Skin of body (tissue), 2 donors: ENCODE data around the gene NXPE3. TPM values are rescaled to one million over a fixed set of nuclear protein-coding genes. Genes with fewer than 3 reads are reported as not detected.
"Not testable (repeated sequence)": the region's sequence is repeated elsewhere in the genome, so short reads cannot be mapped to it uniquely, and the experiment has no call there.

Experiments
- DNase-seq: peaks from one replicate; lab custom pipeline; 2025; lab: John Stamatoyannopoulos, UW
- total RNA-seq: library from RNA; depleted of rRNA; stranded (reverse); fragments of >200 nt; gene quantifications from one replicate; pipeline ENCODE4 v1.2.3, GENCODE V29; 2014

Gene NXPE3
- total RNA-seq, 1 donor from 2014 or later: 4.8 TPM

DNA sequence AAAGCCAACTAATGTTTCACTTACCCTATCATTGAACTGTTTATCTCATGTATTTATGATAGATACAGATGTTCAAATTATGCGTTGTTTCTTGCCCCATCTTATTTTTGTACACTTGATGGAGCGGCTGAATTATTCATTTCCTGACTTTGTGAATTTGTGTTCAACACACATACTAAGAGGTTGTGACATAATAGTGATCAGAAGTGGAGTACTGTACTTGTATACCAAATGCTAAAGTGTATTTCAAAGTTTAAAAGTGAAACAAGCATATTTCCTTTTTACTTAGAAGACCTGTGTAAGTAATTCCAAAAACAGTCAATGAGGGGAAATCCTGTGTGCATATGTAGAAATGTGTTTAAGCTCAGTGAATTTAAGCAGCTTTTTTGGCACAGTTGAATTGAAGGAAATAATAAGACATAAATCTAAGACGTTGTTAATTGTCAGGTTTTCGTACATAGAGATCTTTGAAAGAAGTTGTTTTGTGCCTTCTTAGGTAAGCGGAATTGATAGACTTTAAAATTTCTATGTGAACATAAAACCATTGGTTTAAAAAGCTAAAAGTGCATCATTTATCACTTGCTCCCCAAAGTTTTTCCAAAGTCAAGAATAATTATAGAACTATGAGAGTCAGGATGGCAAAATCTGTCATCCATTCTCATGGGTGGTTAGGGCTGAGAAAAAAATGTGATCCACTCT lies 72.2 kb downstream of the NXPE3 start:
- DNase-seq: no peak

DNA sequence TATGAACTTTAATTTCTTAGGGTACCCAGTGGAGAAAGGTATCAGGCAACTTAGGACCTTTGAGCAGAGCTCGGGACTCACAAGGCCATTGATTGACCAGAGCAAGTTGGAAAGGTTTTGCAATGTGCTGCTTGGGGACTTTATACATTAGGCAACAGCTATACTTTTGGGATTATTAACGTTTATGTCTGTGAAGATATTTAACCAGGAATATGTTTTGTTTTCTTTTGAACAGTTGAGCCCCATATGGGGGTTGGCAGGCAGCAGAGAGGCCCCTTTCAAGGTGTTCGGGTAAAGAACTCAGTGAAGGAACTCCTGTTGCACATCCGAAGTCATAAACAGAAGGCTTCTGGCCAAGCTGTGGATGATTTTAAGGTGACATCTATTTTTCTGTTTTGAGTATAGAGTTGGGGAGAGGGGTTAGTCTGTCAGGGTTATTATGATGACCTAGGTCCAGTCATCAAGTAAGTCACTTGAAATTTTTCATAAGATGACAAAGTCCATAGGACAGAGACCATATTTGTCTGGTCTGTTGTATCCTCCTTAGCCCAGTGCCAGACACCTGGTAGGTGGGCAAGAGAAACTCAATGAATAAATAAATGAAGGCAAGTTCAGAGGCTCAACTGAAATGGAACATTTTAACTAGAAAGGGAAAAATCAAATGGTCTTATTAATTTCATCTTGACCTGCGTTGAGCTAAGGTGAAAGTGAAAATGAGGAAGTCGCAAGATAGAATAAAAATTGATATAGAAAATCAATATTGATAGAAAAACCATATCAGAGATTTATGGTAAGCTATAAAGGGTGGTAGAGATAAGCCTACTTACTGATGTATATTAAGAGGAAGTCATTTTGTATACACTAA lies 73.1 kb downstream of the NXPE3 start:
- no peak for DNase-seq

DNA sequence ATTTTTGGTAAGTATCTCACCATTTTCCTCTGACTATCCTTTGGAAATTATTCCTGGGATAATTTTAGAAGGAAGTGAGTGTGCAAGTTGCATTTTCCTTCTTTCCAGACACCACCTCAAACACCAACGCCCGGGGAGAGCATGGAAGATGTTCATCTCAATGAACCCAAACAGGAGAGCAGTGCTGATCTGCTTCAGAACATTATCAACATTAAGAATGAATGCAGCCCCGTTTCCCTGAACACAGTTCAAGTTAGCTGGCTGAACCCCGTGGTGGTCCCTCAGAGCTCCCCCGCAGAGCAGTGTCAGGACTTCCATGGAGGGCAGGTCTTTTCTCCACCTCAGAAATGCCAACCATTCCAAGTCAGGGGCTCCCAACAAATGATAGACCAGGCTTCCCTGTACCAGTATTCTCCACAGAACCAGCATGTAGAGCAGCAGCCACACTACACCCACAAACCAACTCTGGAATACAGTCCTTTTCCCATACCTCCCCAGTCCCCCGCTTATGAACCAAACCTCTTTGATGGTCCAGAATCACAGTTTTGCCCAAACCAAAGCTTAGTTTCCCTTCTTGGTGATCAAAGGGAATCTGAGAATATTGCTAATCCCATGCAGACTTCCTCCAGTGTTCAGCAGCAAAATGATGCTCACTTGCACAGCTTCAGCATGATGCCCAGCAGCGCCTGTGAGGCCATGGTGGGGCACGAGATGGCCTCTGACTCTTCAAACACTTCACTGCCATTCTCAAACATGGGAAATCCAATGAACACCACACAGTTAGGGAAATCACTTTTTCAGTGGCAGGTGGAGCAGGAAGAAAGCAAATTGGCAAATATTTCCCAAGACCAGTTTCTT lies 74.2 kb downstream of the NXPE3 start:
- no peak for DNase-seq

DNA sequence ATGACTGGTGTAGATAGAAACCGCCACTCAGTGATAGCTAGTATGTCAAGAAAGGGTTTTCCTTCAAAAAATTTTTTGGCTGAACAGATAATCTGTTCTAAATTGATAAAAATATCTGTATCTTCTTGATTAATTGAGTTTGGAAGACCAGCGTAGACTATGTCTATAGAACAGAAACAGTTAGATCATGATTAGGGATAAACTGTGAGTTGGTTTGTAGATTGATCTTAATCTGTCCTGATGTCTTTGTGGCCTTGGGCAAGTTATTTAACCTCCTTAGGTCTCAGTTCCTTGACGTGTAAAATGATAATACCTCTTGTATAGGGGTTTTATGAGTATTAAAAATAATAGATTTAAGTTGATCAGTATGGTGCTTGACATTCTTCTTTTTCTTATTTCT lies 75.0 kb downstream of the NXPE3 start:
- no peak for DNase-seq

DNA sequence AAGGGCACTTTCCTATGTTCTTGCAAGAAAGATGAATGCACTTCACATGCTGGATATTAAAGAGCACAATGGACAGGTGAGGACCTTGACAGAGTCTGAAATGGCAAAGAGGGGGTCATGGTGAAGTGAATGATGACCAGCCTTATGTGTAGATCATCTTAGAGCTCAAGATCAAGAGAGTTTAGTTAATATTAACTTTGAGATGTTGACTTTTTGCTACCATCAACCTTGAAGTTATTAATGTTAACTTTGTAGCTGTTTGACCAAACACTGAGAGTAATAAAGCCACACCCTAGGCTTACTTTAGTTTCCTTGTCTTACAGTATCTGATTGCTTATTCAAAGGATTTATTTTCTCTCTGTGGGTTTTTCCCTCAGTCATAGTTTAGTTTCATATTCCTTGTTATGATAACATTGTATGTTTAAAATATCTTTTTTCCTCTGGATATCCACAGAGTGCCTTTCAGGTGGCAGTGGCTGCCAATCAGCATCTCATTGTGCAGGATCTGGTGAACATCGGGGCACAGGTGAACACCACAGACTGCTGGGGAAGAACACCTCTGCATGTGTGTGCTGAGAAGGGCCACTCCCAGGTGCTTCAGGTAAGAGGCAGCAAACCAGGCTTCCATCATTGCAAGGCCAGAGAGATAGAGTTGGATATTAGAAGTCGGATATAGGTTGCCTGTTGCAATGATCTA lies 75.7 kb downstream of the NXPE3 start:
- DNase-seq: no peak

DNA sequence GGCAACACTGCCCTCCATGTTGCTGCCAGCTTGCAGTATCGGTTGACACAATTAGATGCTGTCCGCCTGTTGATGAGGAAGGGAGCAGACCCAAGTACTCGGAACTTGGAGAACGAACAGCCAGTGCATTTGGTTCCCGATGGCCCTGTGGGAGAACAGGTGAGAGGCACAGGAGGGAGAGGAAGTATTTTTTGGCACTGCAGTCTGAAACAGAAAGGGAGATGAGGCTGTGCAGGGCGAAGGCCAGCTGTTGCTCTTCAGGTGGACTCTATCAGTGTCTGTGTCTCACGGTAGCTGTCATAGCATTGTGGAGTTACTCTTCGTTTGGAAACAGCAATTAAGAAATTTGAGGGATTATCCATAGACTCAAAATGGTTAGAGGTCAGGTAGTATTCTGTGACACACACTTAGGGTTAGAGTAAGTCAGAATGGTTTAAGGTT lies 78.3 kb downstream of the NXPE3 start:
- no peak for DNase-seq

DNA sequence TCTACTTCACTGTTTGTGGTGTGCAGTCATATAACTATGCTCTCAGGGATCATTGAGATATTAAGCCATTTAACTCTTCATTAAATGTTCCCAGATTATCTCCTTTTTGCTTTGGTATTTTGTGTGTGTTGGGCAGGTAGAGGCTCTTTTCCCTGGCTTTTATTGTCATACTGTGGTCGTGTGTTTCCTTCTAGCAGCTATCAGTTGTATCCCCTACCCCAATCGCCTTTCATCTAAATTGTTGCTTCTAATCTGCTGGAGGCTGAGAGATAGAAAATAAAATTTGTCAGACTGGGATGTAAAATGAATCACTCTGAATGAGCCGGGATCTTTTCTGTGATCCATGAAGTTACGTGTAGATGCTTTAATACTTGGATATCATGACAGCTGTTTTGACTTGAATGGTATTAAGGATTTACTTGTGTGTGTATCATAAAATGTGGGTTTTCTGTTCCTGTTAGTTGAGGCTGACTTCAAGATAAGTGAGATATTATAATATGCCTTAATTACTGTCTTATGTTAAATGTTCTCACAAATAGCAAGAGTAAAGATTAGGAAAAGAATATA lies 79.5 kb downstream of the NXPE3 start:
- DNase-seq: no peak

DNA sequence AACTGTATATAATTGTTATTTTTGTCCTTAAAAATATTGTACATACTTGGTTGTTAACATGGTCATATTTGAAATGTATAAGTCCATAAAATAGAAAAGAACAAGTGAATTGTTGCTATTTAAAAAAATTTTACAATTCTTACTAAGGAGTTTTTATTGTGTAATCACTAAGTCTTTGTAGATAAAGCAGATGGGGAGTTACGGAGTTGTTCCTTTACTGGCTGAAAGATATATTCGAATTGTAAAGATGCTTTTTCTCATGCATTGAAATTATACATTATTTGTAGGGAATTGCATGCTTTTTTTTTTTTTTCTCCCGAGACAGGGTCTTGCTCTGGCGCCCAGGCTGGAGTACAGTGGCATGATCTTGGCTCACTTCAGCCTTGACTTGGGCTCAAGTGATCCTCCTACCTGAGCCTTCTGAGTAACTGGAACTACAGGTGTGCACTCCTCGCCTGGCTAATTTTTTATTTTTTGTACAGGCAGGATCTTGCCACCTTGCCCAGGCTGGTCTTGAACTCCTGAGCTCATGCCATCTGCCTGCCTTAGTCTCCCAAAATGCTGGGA lies 81.0 kb downstream of the NXPE3 start:
- DNase-seq: no peak

DNA sequence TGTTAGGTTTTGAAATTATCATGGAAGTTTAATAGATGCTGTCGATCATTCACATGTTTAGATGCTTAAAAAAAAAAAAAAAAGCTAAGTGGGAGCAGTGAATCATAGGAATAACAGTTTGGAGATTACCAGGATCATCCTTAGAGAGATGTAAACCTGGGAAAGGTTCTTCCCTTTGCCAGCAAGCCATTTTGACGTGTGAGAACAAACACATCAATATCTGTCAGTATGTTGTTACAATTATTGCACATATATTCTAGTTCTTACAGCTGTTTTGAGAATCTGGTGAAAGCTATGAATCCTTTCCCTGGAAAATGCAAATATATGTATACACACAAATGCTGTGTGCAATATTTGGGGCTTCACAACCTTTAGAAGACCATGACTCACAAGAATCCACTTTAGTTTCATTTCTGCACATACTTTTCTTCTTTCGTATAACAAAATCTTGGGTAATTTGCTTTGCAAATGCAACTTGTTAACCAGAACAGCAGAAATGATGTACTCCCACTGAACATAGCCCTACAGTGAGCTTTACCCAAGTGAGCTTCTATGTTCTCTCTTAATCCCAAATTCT lies 82.3 kb downstream of the NXPE3 start:
- DNase-seq: no peak

DNA sequence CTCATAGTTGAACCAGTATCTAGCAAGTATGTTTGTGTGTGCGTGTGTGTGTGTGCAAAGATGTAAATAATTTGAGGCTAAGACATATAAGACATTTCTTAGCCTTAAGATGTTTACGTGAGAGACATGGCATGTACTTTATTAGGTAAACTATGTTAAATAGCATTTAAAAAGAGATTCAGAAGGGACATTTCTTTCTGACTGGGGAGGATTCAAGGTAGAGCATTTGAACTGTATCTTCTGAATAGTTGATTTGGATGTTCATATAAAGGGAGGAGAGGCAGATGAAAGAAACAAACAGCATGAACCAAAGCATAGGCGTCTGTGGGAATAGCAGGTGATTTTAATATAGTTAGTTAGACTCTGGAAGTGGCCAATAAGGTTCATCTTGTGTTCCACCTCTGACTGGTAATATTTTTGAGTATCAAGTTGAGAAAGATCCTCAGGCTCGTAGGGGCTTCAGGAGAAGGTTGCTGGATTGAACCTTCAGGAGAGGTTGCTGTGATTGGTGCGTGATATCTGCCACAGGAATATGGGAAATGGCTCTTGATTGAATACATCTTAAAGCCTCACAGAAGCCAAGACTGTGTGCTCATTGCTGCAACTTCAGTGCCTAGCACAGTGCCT lies 82.9 kb downstream of the NXPE3 start:
- DNase-seq: no peak

DNA sequence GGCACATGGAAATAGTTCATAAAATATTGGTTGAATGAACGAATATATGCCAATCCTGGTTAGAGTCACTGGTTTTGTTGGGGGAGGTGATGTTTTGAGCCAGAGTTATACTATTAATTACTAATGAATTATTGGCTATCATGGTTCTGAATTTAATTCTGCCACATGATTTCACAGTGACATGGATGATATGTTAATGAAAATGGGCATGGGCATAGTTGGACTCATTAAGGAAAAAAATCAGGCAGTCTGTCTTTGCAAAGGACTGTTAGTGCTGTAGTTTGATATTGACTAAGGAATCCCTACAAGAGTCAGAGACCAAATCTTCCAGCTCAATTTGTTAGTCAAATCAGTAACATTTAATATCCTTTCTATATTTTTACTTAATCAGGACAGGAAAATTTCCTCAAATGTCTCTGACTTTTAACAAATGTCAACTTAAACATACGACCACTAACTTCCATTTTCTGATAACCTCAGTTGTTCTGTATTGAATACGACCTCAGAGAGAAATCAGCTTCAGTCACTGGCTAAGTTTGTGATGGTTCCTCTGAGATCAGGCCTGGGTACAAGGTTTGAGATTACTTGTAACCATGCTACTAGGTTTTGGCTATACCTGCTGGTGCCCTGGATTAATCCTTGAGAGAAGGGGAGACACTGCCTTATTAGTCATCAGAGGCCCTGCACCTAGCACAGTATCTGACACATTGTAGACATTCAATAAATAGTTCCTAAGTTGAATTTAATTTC lies 83.6 kb downstream of the NXPE3 start:
- no peak for DNase-seq

DNA sequence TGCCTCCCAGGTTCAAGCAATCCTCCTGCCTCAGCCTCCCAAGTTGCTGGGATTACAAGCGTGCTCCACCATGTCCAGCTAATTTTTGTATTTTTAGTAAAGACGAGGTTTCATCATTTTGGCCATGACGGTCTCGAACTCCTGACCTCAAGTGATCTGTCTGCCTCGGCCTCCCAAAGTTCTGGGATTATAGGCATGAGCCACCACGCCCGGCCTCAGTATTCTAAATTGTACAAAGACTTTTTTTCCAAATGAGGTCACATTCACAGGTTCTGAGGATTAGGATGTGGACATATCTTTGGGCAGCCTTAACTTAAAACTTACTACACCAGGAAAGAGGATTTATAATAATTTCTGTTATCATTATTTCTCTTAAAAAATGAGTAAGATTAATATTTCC lies 85.9 kb downstream of the NXPE3 start:
- DNase-seq: not testable (repeated sequence)

DNA sequence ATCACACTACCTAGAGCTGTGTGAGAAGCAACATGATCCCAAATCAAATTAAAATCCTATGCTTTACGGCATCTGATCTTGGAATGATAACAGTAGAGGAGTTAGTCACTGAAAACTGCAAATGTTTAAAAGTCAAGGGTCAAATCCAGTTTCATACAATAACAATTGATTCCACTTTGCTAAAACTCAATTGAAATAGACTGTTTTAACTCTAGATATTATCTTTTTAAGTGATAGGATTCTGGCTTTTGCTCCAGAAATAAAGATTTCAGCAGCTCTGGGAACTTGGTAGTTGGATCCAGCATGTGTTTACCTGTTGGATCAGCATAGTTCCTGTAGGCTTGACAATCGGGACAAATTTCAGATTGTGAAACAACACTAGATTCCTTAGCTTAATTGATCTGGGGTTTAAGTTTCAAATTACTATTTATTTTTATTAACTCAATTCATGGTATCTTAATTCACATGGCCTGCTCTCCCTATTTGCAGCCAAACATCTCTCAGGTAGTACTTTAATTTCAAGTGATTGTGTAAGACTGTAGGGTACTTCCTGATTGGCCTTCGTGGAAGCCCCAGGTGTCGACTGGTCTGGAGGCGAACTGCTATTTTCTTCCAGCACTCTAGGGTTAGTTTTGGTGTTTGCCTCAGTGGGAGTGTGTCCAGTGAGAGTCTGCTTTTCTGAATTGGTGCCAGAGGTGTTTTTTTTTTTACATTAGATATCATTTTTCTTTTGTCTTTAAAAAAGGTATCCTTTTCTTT lies 86.9 kb downstream of the NXPE3 start:
- DNase-seq: no peak

DNA sequence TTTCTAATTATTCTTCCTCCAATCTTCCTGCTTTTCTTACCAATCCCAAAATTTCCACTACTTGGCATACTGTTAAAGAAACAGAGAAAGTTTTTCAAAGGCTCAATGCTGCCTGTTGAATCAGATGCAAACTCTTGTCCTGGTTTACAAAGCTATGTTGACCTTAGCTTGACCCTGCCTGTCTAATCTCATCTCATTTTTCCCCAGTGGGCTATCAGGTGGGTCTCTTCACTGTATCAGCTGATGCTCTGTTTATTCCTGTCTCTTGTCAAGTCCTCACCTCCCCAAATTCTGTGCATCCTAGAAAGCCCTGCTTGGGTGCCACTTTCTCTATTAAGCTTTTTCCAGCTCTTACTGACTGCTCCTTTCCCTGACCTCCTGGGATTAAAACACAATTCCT lies 88.5 kb downstream of the NXPE3 start:
- DNase-seq: no peak

DNA sequence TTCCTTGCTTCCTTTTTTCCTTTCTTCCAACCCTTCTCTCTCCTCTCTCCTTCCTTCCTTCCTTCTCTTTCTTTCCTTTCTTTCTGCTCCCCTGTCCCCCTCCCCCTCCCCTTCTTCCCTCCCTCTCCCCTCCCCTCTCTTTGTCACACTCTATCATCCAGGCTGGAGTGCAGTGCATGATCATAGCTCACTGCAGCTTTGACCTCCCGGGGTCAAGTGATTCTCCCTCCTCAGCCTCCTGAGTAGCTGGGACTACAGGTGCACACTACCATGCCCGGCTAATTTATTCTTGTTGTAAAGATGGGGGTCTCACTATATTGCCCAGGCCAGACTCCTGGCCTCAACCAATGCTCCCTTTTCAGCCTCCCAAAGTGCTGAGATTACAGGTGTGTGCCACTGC lies 89.0 kb downstream of the NXPE3 start:
- DNase-seq: no peak

DNA sequence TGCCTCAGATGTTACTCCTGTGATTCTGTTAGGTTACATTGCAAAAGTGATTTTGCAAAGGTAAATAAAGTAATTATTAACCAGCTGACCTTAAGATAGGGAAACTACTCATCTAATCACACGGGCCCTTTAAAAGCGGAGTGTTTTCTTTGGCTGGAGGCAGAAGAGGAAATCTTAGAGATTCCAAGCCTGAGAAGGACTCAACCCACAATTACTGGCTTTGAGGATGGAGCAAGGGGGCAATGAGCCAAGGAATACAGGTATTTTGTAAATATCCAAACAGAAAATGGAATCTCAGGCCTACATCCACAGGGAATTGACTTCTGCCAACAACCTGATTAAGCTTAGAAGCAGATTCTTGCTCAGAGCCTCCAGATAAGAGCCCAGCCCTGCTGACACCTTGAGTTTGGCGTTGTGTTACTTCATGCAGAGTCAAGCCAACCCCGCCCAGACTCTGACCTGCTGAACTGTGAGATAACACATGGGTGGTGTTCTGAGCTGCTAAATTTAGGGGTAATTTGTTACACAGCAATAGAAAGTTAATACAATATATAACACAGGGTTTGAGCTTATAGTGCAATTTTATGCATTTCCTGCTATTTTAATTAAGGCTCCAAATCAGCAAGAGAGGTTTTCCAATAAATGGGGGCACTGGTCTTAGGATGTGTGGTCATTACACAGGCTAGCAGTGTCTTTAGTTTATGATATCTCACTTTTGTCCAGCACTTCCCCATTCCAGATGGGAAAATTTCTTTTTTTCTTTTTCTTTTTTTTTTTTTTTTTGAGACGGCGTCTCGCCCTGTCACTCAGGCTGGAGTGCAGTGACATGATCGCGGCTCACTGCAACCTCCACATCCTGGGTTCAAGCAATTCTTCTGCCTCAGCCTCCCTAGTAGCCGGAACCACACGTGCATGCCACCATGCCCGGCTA lies 89.8 kb downstream of the NXPE3 start:
- DNase-seq: no peak

DNA sequence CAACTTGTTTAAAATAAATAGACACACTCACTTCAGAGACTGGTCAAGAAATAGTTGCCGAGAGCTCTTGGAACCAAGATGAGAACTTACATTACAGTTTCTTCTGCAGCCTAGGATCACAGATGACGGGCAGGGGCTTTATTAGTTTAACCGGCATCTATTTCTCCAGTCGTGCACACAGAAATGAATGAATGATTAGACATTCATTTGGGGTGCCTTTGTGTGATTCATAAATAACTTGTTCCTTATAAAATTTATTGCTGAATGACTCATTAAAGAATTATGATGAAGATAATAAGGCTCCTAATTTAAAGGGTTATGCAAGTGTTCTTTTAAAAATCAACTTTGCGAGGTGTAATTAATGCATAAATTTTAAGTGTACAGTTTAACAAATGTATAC lies 91.1 kb downstream of the NXPE3 start:
- no peak for DNase-seq
